ENCODE measurements around the gene PLOD2.

Gene PLOD2

GRCh38 chr3:146130881-146131371, 30.1 kb downstream of the PLOD2 start:
- peak; percentile 42 for DNase-seq (ENCODE audit: extremely low read depth, low read depth)
- no peak for TF ChIP-seq CTCF (IDR thresholded peaks at IDR 0.05; ENCODE audit: low read depth, low read length)

GRCh38 chr3:146129750-146130149, 31.2 kb downstream of the PLOD2 start:
- DNase-seq (ENCODE audit: extremely low read depth, low read depth), result no peak
- no peak for TF ChIP-seq CTCF (IDR thresholded peaks at IDR 0.05; ENCODE audit: low read depth, low read length)

- DNase-seq (ENCODE audit: extremely low read depth, low read depth), result no peak
- TF ChIP-seq CTCF (IDR thresholded peaks at IDR 0.05; ENCODE audit: low read depth, low read length), result no peak
Observed at GRCh38 chr3:146128939-146129338, 32.0 kb downstream of the PLOD2 start.

- DNase-seq (ENCODE audit: extremely low read depth, low read depth), result no peak
- TF ChIP-seq CTCF (IDR thresholded peaks at IDR 0.05; ENCODE audit: low read depth, low read length), result no peak
Observed at GRCh38 chr3:146128179-146128578, 32.8 kb downstream of the PLOD2 start.

GRCh38 chr3:146125951-146126350, 35.0 kb downstream of the PLOD2 start:
- TF ChIP-seq CTCF (IDR thresholded peaks at IDR 0.05; ENCODE audit: low read depth, low read length), result no peak
- peak; percentile 79 for DNase-seq (ENCODE audit: extremely low read depth, low read depth)

GRCh38 chr3:146124126-146124801, 36.7 kb downstream of the PLOD2 start:
- no peak for DNase-seq (ENCODE audit: extremely low read depth, low read depth)
- TF ChIP-seq CTCF (IDR thresholded peaks at IDR 0.05; ENCODE audit: low read depth, low read length), result no peak

- DNase-seq (ENCODE audit: extremely low read depth, low read depth), result peak; percentile 78
- TF ChIP-seq CTCF (IDR thresholded peaks at IDR 0.05; ENCODE audit: low read depth, low read length), result no peak
Observed at GRCh38 chr3:146117406-146118285, 43.3 kb downstream of the PLOD2 start.

Measured in AG09319 (cell line).